MM.1S (cell line): ENCODE data around the gene SHC1.

ENCODE experiments used
- DNase-seq: peaks from one replicate; pipeline ENCODE4 v3.0.0-alpha.2; 2015
- H2AFZ ChIP-seq: fragments of 300-600 bp; sonication (generic); 2 replicates; pipeline ENCODE4 v1.6.0; 2016; ENCODE audit warnings: antibody characterized with exemption, low read length
- H3F3A ChIP-seq: fragments of 300-600 bp; sonication (generic); 2 replicates; pipeline ENCODE4 v1.6.1; 2016; ENCODE audit warnings: mild to moderate bottlenecking, antibody characterized with exemption, low read length, moderate library complexity, mixed read lengths; ENCODE audit not compliant: insufficient read depth
- H3K27ac ChIP-seq: fragments of 300-600 bp; sonication (generic); 2 replicates; pipeline ENCODE4 v1.5.1; 2016; ENCODE audit warnings: mild to moderate bottlenecking, low read length
- H3K27me3 ChIP-seq: fragments of 300-600 bp; sonication (generic); replicated peaks from 2 replicates; pipeline ENCODE4 v1.6.0; 2016; ENCODE audit warnings: low read length; ENCODE audit not compliant: insufficient read depth
- H3K36me3 ChIP-seq: fragments of 300-600 bp; sonication (generic); replicated peaks from 2 replicates; pipeline ENCODE4 v1.6.1; 2016; ENCODE audit warnings: mild to moderate bottlenecking, low read length, mixed read lengths; ENCODE audit not compliant: insufficient read depth
- H3K4me1 ChIP-seq: fragments of 300-600 bp; sonication (generic); 2 replicates; pipeline ENCODE4 v1.6.1; 2016; ENCODE audit warnings: low read length, mixed read lengths
- H3K4me2 ChIP-seq: fragments of 300-600 bp; sonication (generic); 2 replicates; pipeline ENCODE4 v1.6.0; 2016; ENCODE audit warnings: low read depth, low read length
- H3K4me3 ChIP-seq: fragments of 300-600 bp; sonication (generic); 2 replicates; pipeline ENCODE4 v1.5.1; 2016; ENCODE audit warnings: low read length, mixed read lengths
- H3K79me2 ChIP-seq: fragments of 300-600 bp; sonication (generic); 2 replicates; pipeline ENCODE4 v1.6.1; 2016; ENCODE audit warnings: mixed run types, low read length, mixed read lengths
- H3K9ac ChIP-seq: fragments of 300-600 bp; sonication (generic); 2 replicates; pipeline ENCODE4 v1.6.1; 2016; ENCODE audit warnings: low read length, mixed read lengths
- H3K9me2 ChIP-seq: fragments of 300-600 bp; sonication (generic); replicated peaks from 2 replicates; pipeline ENCODE4 v1.6.1; 2016; ENCODE audit warnings: mild to moderate bottlenecking, low read length, mixed read lengths; ENCODE audit not compliant: insufficient read depth
- H3K9me3 ChIP-seq: fragments of 300-600 bp; sonication (generic); replicated peaks from 2 replicates; pipeline ENCODE4 v1.6.1; 2016; ENCODE audit warnings: mild to moderate bottlenecking, low read length, mixed read lengths; ENCODE audit not compliant: insufficient read depth
- H4K20me1 ChIP-seq: fragments of 300-600 bp; sonication (generic); 2 replicates; pipeline ENCODE4 v1.6.1; 2016; ENCODE audit warnings: mild to moderate bottlenecking, low read length, moderate library complexity, mixed read lengths; ENCODE audit not compliant: insufficient read depth
- EZH2 ChIP-seq: fragments of 300-600 bp; sonication (generic); optimal IDR thresholded peaks from 2 replicates; pipeline ENCODE3; 2017; ENCODE audit warnings: low read depth, mild to moderate bottlenecking, antibody characterized with exemption, low read length, mixed read lengths
- EZH2phosphoT487 ChIP-seq: fragments of 300-600 bp; sonication (generic); IDR thresholded peaks from 2 replicates; pipeline ENCODE4 v1.6.1; 2018; ENCODE audit warnings: antibody characterized with exemption, low read length
- TF ChIP-seq, protein P1 (sequence below): fragments of 300-600 bp; sonication (generic); IDR thresholded peaks from 2 replicates; pipeline ENCODE4 v1.5.1; 2016; ENCODE audit warnings: antibody characterized with exemption, low read length, mixed read lengths

SHC1 gene

GRCh38 chr1:154912755-154913154, 57.8 kb downstream of the SHC1 start:
- H3K4me1 ChIP-seq, result no peaks in the 10 kb centered on the region
- H3K79me2 ChIP-seq, result no peaks in the 10 kb centered on the region
- no peaks in the 10 kb centered on the region for H3K36me3 ChIP-seq
- H3K9me3 ChIP-seq, result no peaks in the 10 kb centered on the region
- no peak overlapping the region for H3K9ac ChIP-seq
- H3K4me2 ChIP-seq, result no peak overlapping the region
- H3K27me3 ChIP-seq, result no peaks in the 10 kb centered on the region
- H3K27ac ChIP-seq, result no peak overlapping the region
- H3K4me3 ChIP-seq, result no peak overlapping the region
- TF ChIP-seq, protein P1, sequence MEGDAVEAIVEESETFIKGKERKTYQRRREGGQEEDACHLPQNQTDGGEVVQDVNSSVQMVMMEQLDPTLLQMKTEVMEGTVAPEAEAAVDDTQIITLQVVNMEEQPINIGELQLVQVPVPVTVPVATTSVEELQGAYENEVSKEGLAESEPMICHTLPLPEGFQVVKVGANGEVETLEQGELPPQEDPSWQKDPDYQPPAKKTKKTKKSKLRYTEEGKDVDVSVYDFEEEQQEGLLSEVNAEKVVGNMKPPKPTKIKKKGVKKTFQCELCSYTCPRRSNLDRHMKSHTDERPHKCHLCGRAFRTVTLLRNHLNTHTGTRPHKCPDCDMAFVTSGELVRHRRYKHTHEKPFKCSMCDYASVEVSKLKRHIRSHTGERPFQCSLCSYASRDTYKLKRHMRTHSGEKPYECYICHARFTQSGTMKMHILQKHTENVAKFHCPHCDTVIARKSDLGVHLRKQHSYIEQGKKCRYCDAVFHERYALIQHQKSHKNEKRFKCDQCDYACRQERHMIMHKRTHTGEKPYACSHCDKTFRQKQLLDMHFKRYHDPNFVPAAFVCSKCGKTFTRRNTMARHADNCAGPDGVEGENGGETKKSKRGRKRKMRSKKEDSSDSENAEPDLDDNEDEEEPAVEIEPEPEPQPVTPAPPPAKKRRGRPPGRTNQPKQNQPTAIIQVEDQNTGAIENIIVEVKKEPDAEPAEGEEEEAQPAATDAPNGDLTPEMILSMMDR, result no peak
- TF ChIP-seq EZH2, result no peak
- TF ChIP-seq EZH2phosphoT487, result no peak
- H3F3A ChIP-seq, result no peaks in the 10 kb centered on the region
- H4K20me1 ChIP-seq, result no peaks in the 10 kb centered on the region
- no peak overlapping the region for H2AFZ ChIP-seq
- no peak for DNase-seq
- no peaks in the 10 kb centered on the region for H3K9me2 ChIP-seq
